Coronary artery (tissue), 2 donors: ENCODE measurements around the gene TELO2.
A peak's percentile ranks its signal among the peaks of the same experiment; 100 is the strongest.
"Not testable (repeated sequence)": the region's sequence is repeated elsewhere in the genome, so short reads cannot be mapped to it uniquely, and the experiment has no call there.

Experiments
- DNase-seq: peaks from one replicate; pipeline ENCODE4 v3.0.0-alpha.2; 2017; ENCODE audit warnings: low spot score
- H3K27ac ChIP-seq, 2 donors: fragments of 200-600 bp; sonication (generic); one replicate each; pipeline ENCODE4 v1.5.1; 2016 to 2019
- H3K4me3 ChIP-seq: fragments of 200-600 bp; sonication (generic); 2 replicates; pipeline ENCODE4 v1.5.1; 2016; ENCODE audit warnings: mild to moderate bottlenecking, moderate library complexity
- CTCF ChIP-seq: fragments of 200-600 bp; sonication (generic); IDR thresholded peaks from one replicate; pipeline ENCODE4 v1.5.1; 2019; ENCODE audit warnings: antibody characterized with exemption

The TELO2 gene

GRCh38 chr16:1475552-1476114 lies 17.5 kb upstream of the TELO2 start:
- DNase-seq: no peak
- peak overlapping the region; percentile 94 for H3K4me3 ChIP-seq
- TF ChIP-seq CTCF: no peak
- peak overlapping the region; percentile 83 to 85 for H3K27ac ChIP-seq

GRCh38 chr16:1477033-1477432 lies 16.1 kb upstream of the TELO2 start:
- H3K4me3 ChIP-seq: no peak overlapping the region
- no peak overlapping the region for H3K27ac ChIP-seq
- no peak for TF ChIP-seq CTCF
- DNase-seq: no peak

- DNase-seq, H3K4me3 ChIP-seq, H3K27ac ChIP-seq: not testable (repeated sequence)
These were observed 14.2 kb upstream of the TELO2 start for GRCh38 chr16:1478937-1479336.

GRCh38 chr16:1481906-1482835 lies 11.0 kb upstream of the TELO2 start:
- DNase-seq: no peak
- no peak for TF ChIP-seq CTCF

GRCh38 chr16:1485847-1486496 lies 7.2 kb upstream of the TELO2 start:
- DNase-seq: no peak
- Histone ChIP-seq H3K27ac (no peak overlapping the region), H3K4me3 (no peak overlapping the region)
- no peak for TF ChIP-seq CTCF

More at GRCh38 chr16:1481906-1482835, 11.0 kb upstream of the TELO2 start:
- Histone ChIP-seq H3K4me3 (no peak overlapping the region), H3K27ac (no peak overlapping the region)

- Histone ChIP-seq H3K27ac (no peak overlapping the region), H3K4me3 (no peak overlapping the region)
- no peak for TF ChIP-seq CTCF
- DNase-seq: no peak
These were observed 6.4 kb upstream of the TELO2 start for GRCh38 chr16:1486551-1487390.
